Measurements from ENCODE around the gene CSF3. TPM values are rescaled to one million over a fixed set of nuclear protein-coding genes. Genes with fewer than 3 reads are reported as not detected.
"Not testable (repeated sequence)": the region's sequence is repeated elsewhere in the genome, so short reads cannot be mapped to it uniquely, and the experiment has no call there.

Gene CSF3
- total RNA-seq, 1 donor from 2014 or later = not detected

DNA sequence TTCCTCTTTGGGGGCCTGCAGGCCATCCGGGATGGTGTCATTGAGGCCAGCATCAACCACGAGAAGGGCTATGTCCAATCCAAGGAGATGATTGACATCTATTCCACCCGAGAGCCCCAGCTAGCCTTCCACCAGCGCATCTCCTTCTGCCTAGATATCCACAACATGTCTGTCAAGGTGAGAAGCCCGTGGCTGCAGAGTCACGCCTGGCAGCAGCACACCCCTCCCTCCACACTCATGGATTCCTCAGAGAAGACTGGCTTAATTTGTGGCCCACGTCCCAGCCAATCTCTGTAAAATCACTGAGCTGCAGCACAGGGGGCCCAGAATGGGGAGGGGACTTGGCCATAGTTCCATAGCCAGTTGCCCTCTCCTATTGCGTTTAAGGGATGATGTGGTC is 19.1 kb upstream of the CSF3 start:
- DNase-seq = no peak
- ATAC-seq = no peak
- intact Hi-C loops (cut with micrococcal nuclease) = no loop called here

DNA sequence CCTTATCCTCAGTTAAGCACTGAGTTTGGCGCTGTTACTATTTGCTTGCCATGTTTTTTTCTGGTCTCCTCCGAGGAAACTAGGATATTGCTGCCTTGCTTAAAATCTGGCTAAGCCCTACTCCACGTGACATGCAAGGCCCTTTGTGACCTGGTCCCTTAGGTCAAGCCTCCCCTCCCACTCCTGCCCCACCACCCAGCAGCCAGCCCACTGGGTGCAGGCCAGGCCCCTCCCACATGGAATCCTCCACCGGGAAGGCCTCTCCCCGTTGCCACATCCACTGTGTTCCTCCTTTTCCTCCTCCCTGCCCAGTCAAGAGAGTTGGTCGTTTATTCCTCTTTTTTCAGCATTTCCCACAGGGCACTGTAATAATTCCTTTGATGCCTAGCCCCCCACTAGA is 18.4 kb upstream of the CSF3 start:
- intact Hi-C loops (cut with micrococcal nuclease) = no loop called here
- DNase-seq (peak; percentile 71), ATAC-seq (peak; percentile 72)

DNA sequence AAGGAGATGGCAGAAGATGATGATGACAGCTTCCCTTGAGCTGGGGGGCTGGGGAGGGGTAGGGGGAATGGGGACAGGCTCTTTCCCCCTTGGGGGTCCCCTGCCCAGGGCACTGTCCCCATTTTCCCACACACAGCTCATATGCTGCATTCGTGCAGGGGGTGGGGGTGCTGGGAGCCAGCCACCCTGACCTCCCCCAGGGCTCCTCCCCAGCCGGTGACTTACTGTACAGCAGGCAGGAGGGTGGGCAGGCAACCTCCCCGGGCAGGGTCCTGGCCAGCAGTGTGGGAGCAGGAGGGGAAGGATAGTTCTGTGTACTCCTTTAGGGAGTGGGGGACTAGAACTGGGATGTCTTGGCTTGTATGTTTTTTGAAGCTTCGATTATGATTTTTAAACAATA is 17.7 kb upstream of the CSF3 start:
- DNase-seq = no peak
- peak; percentile 7 for ATAC-seq
- intact Hi-C loops (cut with micrococcal nuclease) = no loop called here

DNA sequence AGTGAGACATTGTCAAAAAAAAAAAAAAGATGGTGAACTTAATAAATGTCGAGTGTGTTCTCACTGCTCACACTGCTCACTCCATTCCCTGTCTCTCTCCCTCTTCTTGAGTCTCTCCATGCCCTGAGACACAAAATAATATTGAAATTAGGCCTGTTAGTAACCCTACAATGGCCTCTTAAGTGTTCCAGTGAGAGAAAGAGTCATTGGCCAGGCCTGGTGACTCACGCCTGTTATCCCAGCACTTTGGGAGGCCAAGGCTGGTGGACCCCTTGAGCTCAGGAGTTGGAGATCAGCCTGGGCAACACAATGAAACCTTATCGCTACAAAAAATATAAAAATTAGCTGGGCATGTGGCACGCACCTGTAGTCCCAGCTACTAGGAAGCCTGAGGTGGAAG is 16.2 kb upstream of the CSF3 start:
- ATAC-seq = no peak
- DNase-seq = no peak
- intact Hi-C loops (cut with micrococcal nuclease) = no loop called here

DNA sequence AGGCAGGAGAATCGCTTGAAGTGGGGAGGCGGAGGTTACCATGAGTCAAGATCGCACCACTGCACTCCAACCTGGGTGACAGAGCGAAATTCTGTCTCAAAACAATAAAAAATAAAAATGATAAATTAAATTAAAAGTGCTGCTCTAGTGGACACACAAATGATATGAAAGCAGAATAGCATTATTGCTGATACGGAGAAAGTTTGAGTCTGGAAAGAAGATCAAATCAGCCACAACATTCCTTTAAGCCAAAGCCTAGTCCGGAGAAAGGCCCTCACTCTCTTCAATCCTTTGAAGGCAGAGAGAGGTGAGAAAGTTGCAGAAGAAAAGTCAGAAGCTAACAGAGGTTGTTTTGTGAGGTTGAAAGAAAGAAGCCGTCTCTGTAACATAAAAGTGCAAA is 15.1 kb upstream of the CSF3 start:
- intact Hi-C loops (cut with micrococcal nuclease) = no loop called here
- ATAC-seq (no peak), DNase-seq (no peak)

DNA sequence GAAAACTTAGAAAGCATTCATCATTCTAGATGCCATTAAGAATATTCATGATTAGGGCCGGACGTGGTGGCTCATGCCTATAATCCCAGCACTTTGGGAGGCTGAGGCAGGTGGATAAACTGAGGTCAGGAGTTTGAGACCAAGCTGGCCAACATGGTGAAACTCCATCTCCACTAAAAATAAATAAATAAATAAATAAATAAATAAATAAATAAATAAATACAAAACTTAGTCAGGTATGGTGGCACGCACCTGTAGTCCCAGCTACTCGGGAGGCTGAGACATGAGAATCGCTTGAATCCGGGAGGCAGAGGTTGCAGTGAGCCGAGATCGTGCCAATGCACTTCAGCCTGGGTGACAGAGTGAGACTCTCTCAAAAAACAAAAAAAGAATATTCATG is 13.9 kb upstream of the CSF3 start:
- ATAC-seq; intact Hi-C loops (cut with micrococcal nuclease); DNase-seq: not testable (repeated sequence)

DNA sequence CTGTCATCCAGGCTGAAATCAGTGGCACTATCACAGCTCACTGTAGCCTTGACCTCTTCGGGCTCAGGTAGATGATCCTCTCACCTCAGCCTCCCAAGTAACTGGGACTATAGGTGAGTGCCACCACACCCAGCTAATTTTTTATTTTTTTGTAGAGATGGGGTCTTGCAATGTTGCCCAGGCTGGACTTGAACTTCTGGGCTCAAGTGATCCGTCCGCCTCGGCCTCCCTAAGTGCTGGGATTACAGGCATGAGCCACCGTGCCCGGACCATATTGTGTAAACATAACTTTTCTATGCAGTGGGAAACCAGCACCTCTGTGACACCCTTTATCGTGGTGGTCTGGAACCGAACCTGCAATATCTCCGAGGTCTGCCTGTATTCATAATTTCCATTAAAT is 11.2 kb upstream of the CSF3 start:
- intact Hi-C loops (cut with micrococcal nuclease) = no loop called here
- DNase-seq (no peak), ATAC-seq (no peak)

DNA sequence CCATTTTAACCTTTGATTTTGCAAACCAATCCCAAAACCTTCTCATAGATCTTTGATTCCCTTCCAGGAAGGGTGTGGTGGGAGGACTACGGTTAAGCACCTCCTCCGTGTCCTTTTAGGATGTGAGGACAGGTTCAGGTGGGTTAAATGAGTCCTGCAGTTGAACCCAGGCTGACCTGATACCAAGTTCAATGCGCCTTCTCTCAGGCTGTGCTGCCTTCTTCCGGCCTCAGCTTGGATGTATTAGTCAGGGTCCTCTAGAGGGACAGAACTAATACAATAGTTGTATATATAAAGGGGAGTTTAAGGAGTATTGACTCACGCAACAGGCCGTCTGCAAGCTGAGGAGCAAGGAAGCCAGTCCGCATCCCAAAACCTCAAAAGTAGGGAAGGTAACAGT is 10.5 kb upstream of the CSF3 start:
- intact Hi-C loops (cut with micrococcal nuclease) = no loop called here
- ATAC-seq (no peak), DNase-seq (no peak)

DNA sequence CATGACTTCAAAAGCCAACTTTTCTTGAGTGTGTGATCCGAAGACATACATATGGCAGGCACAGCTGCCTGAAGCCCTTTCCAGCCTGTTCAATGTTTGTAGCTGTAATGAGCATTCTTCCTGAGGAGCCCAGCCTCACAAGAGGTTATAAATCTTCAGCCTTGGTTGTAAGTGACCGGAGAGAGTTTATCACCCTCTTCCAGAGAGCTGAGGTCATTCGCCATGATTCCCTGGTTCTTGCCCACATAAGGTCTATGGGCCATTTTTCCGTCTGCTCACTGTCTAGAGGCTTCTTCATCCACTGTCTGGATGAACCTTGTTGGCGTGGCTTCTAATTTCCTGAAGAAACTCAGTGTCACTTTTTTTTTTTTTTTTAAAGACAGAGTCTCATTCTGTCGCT is 9.7 kb upstream of the CSF3 start:
- intact Hi-C loops (cut with micrococcal nuclease) = no loop called here
- no peak for DNase-seq
- no peak for ATAC-seq

DNA sequence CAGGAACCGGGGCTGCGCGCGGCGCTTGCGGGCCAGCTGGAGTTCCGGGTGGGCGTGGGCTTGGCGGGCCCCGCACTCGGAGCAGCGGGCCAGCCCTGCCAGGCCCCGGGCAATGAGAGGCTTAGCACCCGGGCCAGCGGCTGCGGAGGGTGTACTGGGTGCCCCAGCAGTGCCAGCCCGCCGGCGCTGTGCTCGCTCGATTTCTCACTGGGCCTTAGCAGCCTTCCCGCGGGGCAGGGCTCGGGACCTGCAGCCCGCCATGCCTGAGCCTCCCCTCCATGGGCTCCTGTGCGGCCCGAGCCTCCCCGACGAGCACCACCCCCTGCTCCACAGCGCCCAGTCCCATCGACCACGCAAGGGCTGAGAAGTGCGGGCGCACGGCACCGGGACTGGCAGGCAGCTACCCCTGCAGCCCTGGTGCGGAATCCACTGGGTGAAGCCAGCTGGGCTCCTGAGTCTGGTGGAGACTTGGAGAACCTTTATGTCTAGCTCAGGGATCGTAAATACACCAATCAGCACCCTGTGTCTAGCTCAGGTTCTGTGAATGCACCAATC is 4.2 kb upstream of the CSF3 start:
- peak; percentile 20 for DNase-seq
- ATAC-seq; intact Hi-C loops (cut with micrococcal nuclease): not testable (repeated sequence)

DNA sequence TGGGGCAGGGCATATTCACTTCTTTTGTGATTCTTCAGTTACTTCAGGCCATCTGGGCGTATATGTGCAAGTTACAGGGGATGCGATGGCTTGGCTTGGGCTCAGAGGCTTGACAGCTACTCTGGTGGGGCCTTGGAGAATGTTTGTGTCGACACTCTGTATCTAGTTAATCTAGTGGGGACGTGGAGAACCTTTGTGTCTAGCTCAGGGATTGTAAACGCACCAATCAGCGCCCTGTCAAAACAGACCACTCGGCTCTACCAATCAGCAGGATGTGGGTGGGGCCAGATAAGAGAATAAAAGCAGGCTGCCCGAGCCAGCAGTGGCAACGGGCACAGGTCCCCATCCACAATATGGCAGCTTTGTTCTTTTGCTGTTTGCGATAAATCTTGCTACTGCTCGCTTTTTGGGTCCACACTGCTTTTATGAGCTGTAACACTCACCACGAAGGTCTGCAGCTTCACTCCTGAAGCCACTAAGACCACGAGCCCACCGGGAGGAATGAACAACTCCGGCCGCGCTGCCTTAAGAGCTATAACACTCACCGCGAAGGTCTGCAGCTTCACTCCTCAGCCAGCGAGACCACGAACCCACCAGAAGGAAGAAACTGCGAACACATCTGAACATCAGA is 3.1 kb upstream of the CSF3 start:
- intact Hi-C loops (cut with micrococcal nuclease); ATAC-seq: not testable (repeated sequence)
- peak; percentile 13 for DNase-seq

DNA sequence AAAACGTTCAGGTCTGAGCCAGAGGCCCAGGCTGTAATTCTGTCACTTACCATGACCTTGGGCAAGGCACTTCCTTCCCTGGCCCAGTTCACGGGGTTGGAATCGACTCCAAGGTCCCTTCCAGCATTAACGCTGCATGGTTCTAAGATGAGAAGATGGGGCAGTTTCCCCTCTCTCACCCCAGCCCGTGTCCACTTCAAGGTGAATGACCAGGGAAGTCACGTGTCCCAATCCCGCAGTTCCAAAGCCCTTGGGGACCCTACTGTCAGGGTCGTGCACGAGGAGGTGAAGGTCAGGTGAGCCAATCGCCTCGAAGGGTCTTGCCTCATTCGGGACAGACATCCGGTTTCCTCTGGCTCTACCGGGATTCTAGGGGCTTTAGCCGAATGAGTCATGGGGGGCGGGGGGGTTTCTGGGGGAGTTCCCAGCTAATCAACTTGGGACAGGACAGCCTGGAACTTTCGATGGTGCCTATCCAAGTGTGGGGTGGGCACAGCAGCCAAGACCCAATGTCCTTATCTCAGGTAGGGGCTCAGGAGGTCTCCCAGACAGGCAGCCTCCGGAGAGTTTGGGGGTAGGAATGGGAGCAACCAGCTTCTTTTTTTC is 762 bp upstream of the CSF3 start:
- DNase-seq (peak; percentile 22), ATAC-seq (no peak)
- intact Hi-C loops (cut with micrococcal nuclease) = no loop called here

DNA sequence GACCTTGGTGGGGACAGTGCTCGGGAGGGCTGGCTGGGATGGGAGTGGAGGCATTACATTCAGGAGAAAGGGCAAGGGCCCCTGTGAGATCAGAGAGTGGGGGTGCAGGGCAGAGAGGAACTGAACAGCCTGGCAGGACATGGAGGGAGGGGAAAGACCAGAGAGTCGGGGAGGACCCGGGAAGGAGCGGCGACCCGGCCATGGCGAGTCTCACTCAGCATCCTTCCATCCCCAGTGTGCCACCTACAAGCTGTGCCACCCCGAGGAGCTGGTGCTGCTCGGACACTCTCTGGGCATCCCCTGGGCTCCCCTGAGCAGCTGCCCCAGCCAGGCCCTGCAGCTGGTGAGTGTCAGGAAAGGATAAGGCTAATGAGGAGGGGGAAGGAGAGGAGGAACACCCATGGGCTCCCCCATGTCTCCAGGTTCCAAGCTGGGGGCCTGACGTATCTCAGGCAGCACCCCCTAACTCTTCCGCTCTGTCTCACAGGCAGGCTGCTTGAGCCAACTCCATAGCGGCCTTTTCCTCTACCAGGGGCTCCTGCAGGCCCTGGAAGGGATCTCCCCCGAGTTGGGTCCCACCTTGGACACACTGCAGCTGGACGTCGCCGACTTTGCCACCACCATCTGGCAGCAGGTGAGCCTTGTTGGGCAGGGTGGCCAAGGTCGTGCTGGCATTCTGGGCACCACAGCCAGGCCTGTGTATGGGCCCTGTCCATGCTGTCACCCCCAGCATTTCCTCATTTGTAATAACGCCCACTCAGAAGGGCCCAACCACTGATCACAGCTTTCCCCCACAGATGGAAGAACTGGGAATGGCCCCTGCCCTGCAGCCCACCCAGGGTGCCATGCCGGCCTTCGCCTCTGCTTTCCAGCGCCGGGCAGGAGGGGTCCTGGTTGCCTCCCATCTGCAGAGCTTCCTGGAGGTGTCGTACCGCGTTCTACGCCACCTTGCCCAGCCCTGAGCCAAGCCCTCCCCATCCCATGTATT is 1.1 kb downstream of the CSF3 start:
- intact Hi-C loops (cut with micrococcal nuclease) = no loop called here
- ATAC-seq = no peak

DNA sequence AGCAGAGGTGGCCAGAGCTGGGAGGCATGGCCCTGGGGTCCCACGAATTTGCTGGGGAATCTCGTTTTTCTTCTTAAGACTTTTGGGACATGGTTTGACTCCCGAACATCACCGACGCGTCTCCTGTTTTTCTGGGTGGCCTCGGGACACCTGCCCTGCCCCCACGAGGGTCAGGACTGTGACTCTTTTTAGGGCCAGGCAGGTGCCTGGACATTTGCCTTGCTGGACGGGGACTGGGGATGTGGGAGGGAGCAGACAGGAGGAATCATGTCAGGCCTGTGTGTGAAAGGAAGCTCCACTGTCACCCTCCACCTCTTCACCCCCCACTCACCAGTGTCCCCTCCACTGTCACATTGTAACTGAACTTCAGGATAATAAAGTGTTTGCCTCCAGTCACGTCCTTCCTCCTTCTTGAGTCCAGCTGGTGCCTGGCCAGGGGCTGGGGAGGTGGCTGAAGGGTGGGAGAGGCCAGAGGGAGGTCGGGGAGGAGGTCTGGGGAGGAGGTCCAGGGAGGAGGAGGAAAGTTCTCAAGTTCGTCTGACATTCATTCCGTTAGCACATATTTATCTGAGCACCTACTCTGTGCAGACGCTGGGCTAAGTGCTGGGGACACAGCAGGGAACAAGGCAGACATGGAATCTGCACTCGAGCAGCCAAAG is 2.3 kb downstream of the CSF3 start:
- peak; percentile 60 for DNase-seq
- ATAC-seq = peak; percentile 8
- intact Hi-C loops (cut with micrococcal nuclease) = no loop called here

More for the DNA sequence above, 1.1 kb downstream of the CSF3 start:
- no peak for DNase-seq

DNA sequence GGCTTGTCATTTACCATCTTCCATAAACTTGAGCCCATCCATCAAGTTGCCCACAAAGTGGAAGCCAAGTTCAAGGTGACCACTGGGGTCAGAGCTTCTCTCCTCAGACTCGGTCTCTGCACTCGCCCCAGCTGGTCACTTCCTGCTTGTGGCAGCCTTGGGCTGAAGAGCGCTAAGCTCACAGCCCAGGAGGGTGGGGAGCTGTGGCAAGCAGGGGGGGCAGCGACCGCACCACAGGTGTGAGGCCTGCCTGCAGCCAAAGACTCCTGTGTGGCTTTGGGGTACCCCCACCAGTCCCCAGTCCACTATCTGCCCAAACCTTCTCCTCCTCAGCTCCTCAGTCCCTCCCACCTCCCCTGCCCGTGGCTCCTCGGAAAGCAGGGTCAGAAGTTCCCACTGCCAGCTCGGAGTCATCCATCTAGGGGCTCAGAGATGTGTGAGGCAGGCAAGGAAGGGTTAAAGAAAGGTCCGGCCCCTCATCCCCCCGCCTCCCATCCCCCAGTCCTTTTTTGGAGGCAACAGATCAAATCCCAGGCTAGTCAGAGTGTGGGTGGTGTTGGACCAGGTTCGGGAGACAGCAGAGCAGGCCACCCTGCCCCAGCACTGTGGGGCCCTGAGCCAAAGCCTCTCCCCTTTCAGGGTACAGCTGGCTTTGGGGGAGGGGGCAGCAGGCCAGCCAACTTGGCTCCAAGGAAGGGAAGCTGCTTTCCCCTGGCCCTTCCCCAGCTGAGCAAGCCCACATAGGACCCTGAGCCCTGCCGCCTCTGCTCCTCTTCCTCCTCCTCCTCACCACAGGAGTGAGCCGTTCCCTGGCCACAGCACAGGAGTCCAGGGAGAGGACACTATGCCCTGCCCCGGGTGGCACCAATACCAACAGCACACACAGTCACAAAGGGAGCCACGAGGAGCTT is 3.2 kb downstream of the CSF3 start:
- intact Hi-C loops (cut with micrococcal nuclease) = no loop called here
- DNase-seq = peak; percentile 69
- peak; percentile 49 for ATAC-seq

DNA sequence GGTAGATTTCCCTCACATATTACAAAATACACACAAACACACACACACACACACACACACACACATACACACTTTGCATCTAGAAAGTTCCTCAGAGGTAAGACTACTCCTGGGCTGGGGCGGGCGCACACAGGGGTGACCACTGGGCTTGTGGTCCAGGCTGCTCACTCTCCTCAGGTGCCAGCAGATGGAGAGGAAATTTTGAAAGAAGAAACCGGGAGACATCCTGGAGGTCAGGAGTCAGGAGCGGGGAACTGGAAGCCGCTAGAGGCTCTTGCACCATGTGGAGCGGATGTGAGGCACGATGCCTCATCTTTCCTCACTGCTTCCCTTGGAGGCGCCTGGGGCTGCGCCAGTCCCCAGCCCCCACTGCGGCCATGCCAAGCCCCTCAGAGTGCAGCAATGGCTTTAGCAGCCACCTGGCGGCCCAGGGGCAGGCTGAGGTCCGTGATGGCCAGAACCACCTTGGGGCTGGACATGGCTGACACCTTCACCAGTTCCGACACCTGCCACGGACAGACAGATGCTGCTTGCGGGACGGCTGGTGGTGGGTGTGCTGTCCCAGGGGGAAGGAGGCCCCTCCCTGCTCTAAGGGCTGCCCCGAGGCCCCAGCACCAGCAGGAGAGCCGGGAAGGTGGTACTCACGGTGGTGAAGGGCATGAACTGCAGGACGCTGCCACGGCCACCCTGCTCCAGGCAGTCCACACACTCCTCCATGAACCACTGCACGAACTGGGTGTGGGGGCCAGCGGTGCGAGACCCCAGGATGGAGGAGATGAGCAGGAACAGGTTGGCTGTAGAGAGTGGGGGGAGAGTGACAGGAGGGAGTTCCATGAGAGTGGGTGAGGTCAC is 4.1 kb downstream of the CSF3 start:
- ATAC-seq (peak; percentile 17), DNase-seq (peak; percentile 48)
- intact Hi-C loops (cut with micrococcal nuclease) = no loop called here

DNA sequence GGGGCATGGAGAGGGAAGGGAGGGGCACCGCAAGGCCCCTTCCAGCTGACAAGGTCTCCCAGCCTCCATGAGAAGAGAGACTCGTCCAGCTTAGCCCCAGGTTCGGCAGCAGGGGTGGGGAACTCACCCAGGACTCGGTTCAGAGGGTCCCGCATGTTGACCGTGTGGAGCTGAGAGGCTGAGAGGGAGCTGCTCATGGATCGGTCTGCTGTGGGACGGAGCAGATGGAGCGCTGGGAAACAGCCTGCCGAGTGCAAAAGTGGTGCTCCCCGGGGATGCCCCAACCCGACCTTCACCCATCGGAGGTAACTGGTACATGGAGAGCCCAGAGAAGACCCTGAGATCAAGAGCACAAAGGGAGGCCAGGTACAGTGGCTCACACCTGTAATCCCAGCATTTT is 4.9 kb downstream of the CSF3 start:
- DNase-seq (peak; percentile 16), ATAC-seq (no peak)
- intact Hi-C loops (cut with micrococcal nuclease) = no loop called here

Data from left ventricle myocardium superior (tissue), 1 donor.